ENCODE results near the gene LIPA. TPM values are rescaled to one million over a fixed set of nuclear protein-coding genes. Genes with fewer than 3 reads are reported as not detected.

LIPA gene
- total and polyA plus RNA-seq, 9 of the 15 experiments (the other 6 are each of a cell fraction or from before 2014, with no cell fraction given), result 0.07 to 0.40 (median 0.15) TPM; not detected in 1

- intact Hi-C loops (cut with micrococcal nuclease) (no loop called here), in situ Hi-C loops (cut with MboI) (no loop called here)
- no peak overlapping the region for H3K9ac ChIP-seq (ENCODE audit: insufficient read depth in 1 of 2, low read depth in 2 of 2, low read length in 2 of 2)
- H3K36me3 ChIP-seq (ENCODE audit: control insufficient read depth, insufficient read depth, low read length), result no peaks in the 10 kb centered on the region
- H3K4me2 ChIP-seq (ENCODE audit: insufficient read depth, low read length), result no peak overlapping the region
- H3K27ac ChIP-seq (ENCODE audit: extremely low read depth, low read depth, low read length), result no peak overlapping the region
- POLR2A ChIA-PET, result interaction anchor here (0.5 kb wide), 1 partner anchor 854 kb away, joined by 4 read pairs; no protein-coding TSS in a partner anchor
- no peak for TF ChIP-seq GATA2 (CRISPR knock-in tag; IDR thresholded peaks at IDR 0.05)
- no peak for TF ChIP-seq YBX1 (IDR thresholded peaks at IDR 0.05)
- no peak for TF ChIP-seq TAF9B (IDR thresholded peaks at IDR 0.05; ENCODE audit: partially characterized antibody)
- no peak for TF ChIP-seq EP400 (IDR thresholded peaks at IDR 0.05)
- no peak for FAIRE-seq
- H3K9me3 ChIP-seq (replicated peaks; ENCODE audit: control insufficient read depth, insufficient read depth, low read depth, low read length), result no peaks in the 10 kb centered on the region
- DNase-seq (ENCODE audit: extremely low read depth in 1 of 4, low spot score in 3 of 4), result peak in 1 of 4 experiments; percentile 1
- H3K4me1 ChIP-seq (replicated peaks in 1 of 2; ENCODE audit: control insufficient read depth in 2 of 2, insufficient read depth in 2 of 2, low read length in 2 of 2), result no peaks in the 10 kb centered on the region
- H3K79me2 ChIP-seq (ENCODE audit: control insufficient read depth, insufficient read depth, low read length), result no peaks in the 10 kb centered on the region
- CTCF ChIA-PET (ENCODE audit: low intra/inter-chr PET ratio), result no interaction called here
- H3K9me1 ChIP-seq (ENCODE audit: control insufficient read depth, insufficient read depth, low read length), result no peaks in the 10 kb centered on the region
- no peak overlapping the region for H3K4me3 ChIP-seq
- no TSS peak for BruUV-seq (replicated peaks)
- ATAC-seq, result no peak
- 0% methylated on average over 4 of the region's 4 CpGs for WGBS (ENCODE audit: insufficient coverage, low coverage, missing lambda C conversion rate)
- no peaks in the 10 kb centered on the region for H4K20me1 ChIP-seq (replicated peaks; ENCODE audit: control insufficient read depth, insufficient read depth, low read length)
- no peak overlapping the region for H2AFZ ChIP-seq (ENCODE audit: low read depth, low read length)
- no peaks in the 10 kb centered on the region for H3K27me3 ChIP-seq (ENCODE audit: control insufficient read depth in 2 of 2, insufficient read depth in 2 of 2, low read length in 2 of 2)
Observed at GRCh38 chr10:89164920-89165319, 86.7 kb downstream of the LIPA start.

GRCh38 chr10:89164080-89164479 is 87.5 kb downstream of the LIPA start:
- in situ Hi-C loops (cut with MboI) (no loop called here), intact Hi-C loops (cut with micrococcal nuclease) (no loop called here)
- Histone ChIP-seq H3K27me3 (ENCODE audit: control insufficient read depth in 2 of 2, insufficient read depth in 2 of 2, low read length in 2 of 2) (no peaks in the 10 kb centered on the region), H3K4me1 (replicated peaks in 1 of 2; ENCODE audit: control insufficient read depth in 2 of 2, insufficient read depth in 2 of 2, low read length in 2 of 2) (no peaks in the 10 kb centered on the region), H2AFZ (ENCODE audit: low read depth, low read length) (no peak overlapping the region), H3K27ac (ENCODE audit: extremely low read depth, low read depth, low read length) (no peak overlapping the region), H3K4me3 (no peak overlapping the region), H3K4me2 (ENCODE audit: insufficient read depth, low read length) (no peak overlapping the region), H3K36me3 (ENCODE audit: control insufficient read depth, insufficient read depth, low read length) (no peaks in the 10 kb centered on the region), H3K9me1 (ENCODE audit: control insufficient read depth, insufficient read depth, low read length) (no peaks in the 10 kb centered on the region), H3K9ac (ENCODE audit: insufficient read depth in 1 of 2, low read depth in 2 of 2, low read length in 2 of 2) (no peak overlapping the region), H4K20me1 (replicated peaks; ENCODE audit: control insufficient read depth, insufficient read depth, low read length) (no peaks in the 10 kb centered on the region), H3K79me2 (ENCODE audit: control insufficient read depth, insufficient read depth, low read length) (no peaks in the 10 kb centered on the region), H3K9me3 (replicated peaks; ENCODE audit: control insufficient read depth, insufficient read depth, low read depth, low read length) (no peaks in the 10 kb centered on the region)
- 3% methylated on average over 3 of the region's 3 CpGs for WGBS (ENCODE audit: insufficient coverage, low coverage, missing lambda C conversion rate)
- ATAC-seq (no peak), FAIRE-seq (no peak), DNase-seq (ENCODE audit: extremely low read depth in 1 of 4, low spot score in 3 of 4) (no peak)
- BruUV-seq (replicated peaks), result no TSS peak
- ChIA-PET CTCF (ENCODE audit: low intra/inter-chr PET ratio) (no interaction called here), POLR2A (no interaction called here)
- no peak for TF ChIP-seq CC2D1A (IDR thresholded peaks at IDR 0.05)
- TF ChIP-seq CBFA2T3 (IDR thresholded peaks at IDR 0.05), result no peak
- TF ChIP-seq STAT5B (CRISPR knock-in tag; IDR thresholded peaks at IDR 0.05), result no peak
- TF ChIP-seq ZNF584 (CRISPR knock-in tag; IDR thresholded peaks at IDR 0.05; ENCODE audit: low read depth), result no peak
- TF ChIP-seq ZNF717 (CRISPR knock-in tag; IDR thresholded peaks at IDR 0.05), result no peak
- no peak for TF ChIP-seq PCBP2 (IDR thresholded peaks at IDR 0.05; ENCODE audit: low read depth, low read length, poor library complexity, severe bottlenecking)
- no peak for TF ChIP-seq ZNF780A (CRISPR knock-in tag; IDR thresholded peaks at IDR 0.05)
- no peak for TF ChIP-seq BDP1 (IDR thresholded peaks at IDR 0.05; ENCODE audit: insufficient read depth, insufficient read length)
- TF ChIP-seq TAF9B (IDR thresholded peaks at IDR 0.05; ENCODE audit: partially characterized antibody), result no peak
- no peak for TF ChIP-seq EHMT2 (IDR thresholded peaks at IDR 0.05)
- no peak for TF ChIP-seq POLR3G (IDR thresholded peaks at IDR 0.05; ENCODE audit: extremely low read depth, insufficient read length, insufficient replicate concordance)
- TF ChIP-seq ZNF146 (CRISPR knock-in tag; IDR thresholded peaks at IDR 0.05; ENCODE audit: unreplicated experiment), result no peak
- no peak for TF ChIP-seq HDAC2 (IDR thresholded peaks at IDR 0.05)
- no peak for TF ChIP-seq ZEB2 (IDR thresholded peaks at IDR 0.05)
- no peak for TF ChIP-seq ZNF398 (CRISPR knock-in tag; IDR thresholded peaks at IDR 0.05)

Data from K562 (cell line).